Transverse colon (tissue), 4 donors: ENCODE results near the gene GCNT3. TPM values are rescaled to one million over a fixed set of nuclear protein-coding genes. Genes with fewer than 3 reads are reported as not detected.
"Not testable (repeated sequence)": the region's sequence is repeated elsewhere in the genome, so short reads cannot be mapped to it uniquely, and the experiment has no call there.

Experiments
- DNase-seq: peaks from one replicate; pipeline ENCODE4 v3.0.0-alpha.2; 2019
- H3K27ac ChIP-seq, 4 donors: fragments of 200-600 bp; sonication (generic); 2 replicates each; pipeline ENCODE4 v1.5.1; 2016 to 2018; ENCODE audit warnings: inconsistent platforms in 4 of 4
- H3K27me3 ChIP-seq: fragments of 200-600 bp; sonication (generic); 2 replicates; pipeline ENCODE4 v1.5.1; 2017; ENCODE audit warnings: inconsistent platforms
- H3K36me3 ChIP-seq, 4 donors: fragments of 200-600 bp; sonication (generic); 2 replicates each; pipeline ENCODE4 v1.5.1; 2017 to 2019; ENCODE audit warnings: inconsistent platforms in 4 of 4
- H3K4me1 ChIP-seq, 4 donors: fragments of 200-600 bp; sonication (generic); 2 replicates each; pipeline ENCODE4 v1.5.1; 2017 to 2020; ENCODE audit warnings: inconsistent platforms in 4 of 4
- H3K4me3 ChIP-seq, 4 donors: fragments of 200-600 bp; sonication (generic); 1 replicate in 1 of 4; 2 replicates in 3 of 4; pipeline versions ENCODE4 v1.5.1 to v1.6.1; 2017 to 2019; ENCODE audit warnings: inconsistent platforms in 4 of 4
- H3K9me3 ChIP-seq, 2 donors: fragments of 200-600 bp; sonication (generic); 2 replicates each; pipeline ENCODE4 v1.5.1; 2017 to 2019; ENCODE audit warnings: inconsistent platforms in 2 of 2
- CTCF ChIP-seq, 5 experiments: fragments of 200-600 bp in 3 of 5; fragments of 450-650 bp in 2 of 5; sonication (generic) in 3 of 5; IDR thresholded peaks; 1 replicate in 2 of 5; 2 replicates in 3 of 5; pipeline ENCODE4 v1.5.1; 2016 to 2017; ENCODE audit warnings: antibody characterized with exemption in 5 of 5, inconsistent platforms in 3 of 5, mild to moderate bottlenecking in 2 of 5, moderate library complexity in 1 of 5
- EP300 ChIP-seq: sonication (generic); formaldehyde crosslinking; IDR thresholded peaks from one replicate; pipeline ENCODE4 v1.6.1; 2017; ENCODE audit warnings: antibody characterized with exemption, low read depth
- POLR2A ChIP-seq: fragments of 450-650 bp; IDR thresholded peaks from one replicate; pipeline ENCODE4 v1.6.1; 2016; ENCODE audit warnings: antibody characterized with exemption, mild to moderate bottlenecking, moderate library complexity
- POLR2AphosphoS5 ChIP-seq, 3 donors: sonication (generic); formaldehyde crosslinking; IDR thresholded peaks; one replicate each; pipeline ENCODE4 v1.6.1; 2016; ENCODE audit warnings: antibody characterized with exemption in 3 of 3
- WGBS, 2 donors: methylation state at CpG; one replicate each; pipeline ENCODE4 v1.1.5; 2018; ENCODE audit warnings: low coverage in 1 of 2; 5-methylcytosine and 5-hydroxymethylcytosine counted together
- in situ Hi-C, 4 donors: fragments of 200-750 bp; cut with MboI; loops; one replicate each; pipeline versions ENCODE4 v1.15.0 to v1.15.1; 2017; ENCODE audit warnings: low sequenced_read_pairs in 3 of 4, low pct_ligation_motif_present in 1 of 4, low pct_unique_long_range_greater_than_20kb in 1 of 4
- intact Hi-C: fragments of 100-400 bp; cut with DNase I; formaldehyde crosslinking; loops from one replicate; pipeline ENCODE4 v1.15.1; 2023; ENCODE audit warnings: low total_unique reads
- total RNA-seq, 4 donors: library from RNA; depleted of rRNA; stranded (reverse); fragments of >200 nt; gene quantifications; one replicate each; pipeline ENCODE4 v1.1.0, GENCODE V29; 2016

GCNT3 gene
- total RNA-seq, 4 donors from 2014 or later: 117 to 289 (median 184) TPM

- no peak for TF ChIP-seq POLR2AphosphoS5 (IDR thresholded peaks at IDR 0.05)
- peak; percentile 13 for TF ChIP-seq POLR2A
- intact Hi-C loops (no loop called here), in situ Hi-C loops (no loop called here)
- H3K4me3 ChIP-seq: peak overlapping the region in 1 of 4 donors; percentile 43
- DNase-seq: no peak
- WGBS, 2 donors: 71% methylated on average over 4 of the region's 4 CpGs; no CpG with 5 or more reads in 1 of the 2 donors
- no peaks in the 10 kb centered on the region for H3K9me3 ChIP-seq
- peaks cover 4% of the 10 kb centered on the region for H3K27me3 ChIP-seq
- no peaks in the 10 kb centered on the region for H3K36me3 ChIP-seq
- peak overlapping the region in 2 of 4 donors; percentile 23 to 62 for H3K27ac ChIP-seq
- H3K4me1 ChIP-seq: peaks cover 0 to 8% (median 3%) of the 10 kb centered on the region in 4 donors
These were observed 6.8 kb downstream of the GCNT3 start for GRCh38 chr15:59618406-59618805.

- Histone ChIP-seq H3K4me3 (no peak overlapping the region), H3K27me3 (peaks cover 4% of the 10 kb centered on the region), H3K27ac (peak overlapping the region in 3 of 4 donors; percentile 16 to 55 (median 28)), H3K9me3 (no peaks in the 10 kb centered on the region), H3K36me3 (no peaks in the 10 kb centered on the region), H3K4me1 (peaks cover 0 to 6% (median 1%) of the 10 kb centered on the region in 4 donors)
- TF ChIP-seq POLR2A (no peak), POLR2AphosphoS5 (IDR thresholded peaks at IDR 0.05) (peak in 1 of 3 donors; percentile 62), CTCF (IDR thresholded peaks at IDR 0.05) (peak; percentile 25 to 72 (median 53))
- in situ Hi-C loops (no loop called here), intact Hi-C loops (no loop called here)
- WGBS, 2 donors: 25 to 26% methylated on average over 6 of the region's 6 CpGs
- DNase-seq: peak; percentile 84
These were observed 10.7 kb downstream of the GCNT3 start for GRCh38 chr15:59622289-59622688.

DNA sequence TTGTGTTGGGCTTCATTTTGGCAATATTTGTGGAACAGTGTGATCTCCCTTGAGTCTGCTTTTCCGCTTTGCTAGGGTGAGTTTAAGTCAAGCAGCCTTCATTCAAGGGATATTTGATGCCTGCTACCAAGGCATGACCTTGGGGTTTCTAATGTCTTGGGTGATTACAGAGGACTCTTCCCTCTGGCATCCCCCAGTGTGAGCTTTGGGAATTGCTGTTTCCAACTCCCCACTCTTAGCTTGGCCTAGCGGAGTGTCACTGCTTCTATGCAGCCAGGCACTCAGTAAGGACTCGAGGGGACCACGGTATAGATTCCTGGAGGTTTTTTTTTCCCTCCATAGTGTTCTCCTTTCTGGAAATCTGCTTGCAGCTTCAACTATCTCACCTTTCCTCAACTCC lies 21.1 kb downstream of the GCNT3 start:
- H3K4me3 ChIP-seq: no peak overlapping the region
- no peak for DNase-seq
- no peak for TF ChIP-seq POLR2AphosphoS5 (IDR thresholded peaks at IDR 0.05)
- TF ChIP-seq POLR2A: no peak
- peak in 1 of 5 experiments; percentile 5 for TF ChIP-seq CTCF (IDR thresholded peaks at IDR 0.05)
- intact Hi-C loops (no loop called here), in situ Hi-C loops (loop anchor here in 1 of 4 donors (25.0 kb wide), 1 partner anchor 670 kb away; no protein-coding TSS in a partner anchor)
- no peaks in the 10 kb centered on the region for H3K9me3 ChIP-seq
- no peaks in the 10 kb centered on the region for H3K27me3 ChIP-seq
- H3K36me3 ChIP-seq: no peaks in the 10 kb centered on the region
- no peak overlapping the region for H3K27ac ChIP-seq
- no peaks in the 10 kb centered on the region for H3K4me1 ChIP-seq
- 63% methylated on average over 4 of the region's 4 CpGs; no CpG with 5 or more reads in 1 of the 2 donors for WGBS, 2 donors

- no peaks in the 10 kb centered on the region for H3K4me1 ChIP-seq
- H3K4me3 ChIP-seq: no peak overlapping the region
- WGBS, 2 donors: 91 to 95% methylated on average over 3 of the region's 3 CpGs
- intact Hi-C loops (no loop called here), in situ Hi-C loops (loop anchor here in 1 of 4 donors (25.0 kb wide), 1 partner anchor 674 kb away; no protein-coding TSS in a partner anchor)
- H3K27me3 ChIP-seq: no peaks in the 10 kb centered on the region
- no peak overlapping the region for H3K27ac ChIP-seq
- DNase-seq: no peak
- TF ChIP-seq POLR2A (no peak), POLR2AphosphoS5 (IDR thresholded peaks at IDR 0.05) (no peak), EP300 (no peak), CTCF (IDR thresholded peaks at IDR 0.05) (no peak)
- H3K36me3 ChIP-seq: peaks cover 0 to 6% (median 0%) of the 10 kb centered on the region in 4 donors
- no peaks in the 10 kb centered on the region for H3K9me3 ChIP-seq
These were observed 24.6 kb downstream of the GCNT3 start for GRCh38 chr15:59636184-59636583.

DNA sequence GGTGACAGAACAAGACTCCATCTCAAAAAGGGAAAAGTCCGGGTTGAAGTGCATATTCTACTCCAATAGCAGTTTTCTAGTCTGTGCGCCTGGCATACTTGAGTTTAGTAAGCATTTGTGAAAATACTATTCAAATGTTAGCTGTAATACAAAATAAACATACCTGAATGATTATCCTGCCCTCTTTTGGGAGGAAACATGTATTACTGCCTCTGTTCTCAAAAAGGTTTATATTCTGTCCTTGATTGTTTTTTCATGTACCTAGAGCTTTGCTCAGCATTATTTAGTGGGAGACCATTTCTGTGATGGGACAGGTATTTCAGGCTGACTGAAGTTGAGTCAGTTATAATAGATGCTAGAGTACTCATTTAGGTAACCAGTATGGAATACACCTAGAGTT lies 25.9 kb downstream of the GCNT3 start:
- H3K4me1 ChIP-seq, H3K27me3 ChIP-seq, H3K27ac ChIP-seq, intact Hi-C loops, H3K9me3 ChIP-seq, H3K36me3 ChIP-seq, H3K4me3 ChIP-seq, DNase-seq: not testable (repeated sequence)
- in situ Hi-C loops: loop anchor here in 1 of 4 donors (25.0 kb wide), 1 partner anchor 675 kb away; no protein-coding TSS in a partner anchor
- 86 to 97% methylated on average over 2 of the region's 2 CpGs for WGBS, 2 donors
